Stimulated activated memory B cell treated with anti-CD40 and anti-IgM and Interleukin-4, amounts not matched to agents 10 μg/mL and 1 μg/mL and 100 μg/mL, for 72 hours (primary cell): ENCODE measurements around the gene CHKA.

ENCODE experiments used
- ATAC-seq: fragments of 150-1000 bp; cut with Tn5 transposase; 2 replicates; pipeline ENCODE4 v1.10.0; 2021
- H3K27ac Mint-ChIP-seq: one replicate; pipeline ENCODE4 v1.8.0; 2022; ENCODE audit warnings: mild to moderate bottlenecking, mixed read lengths
- H3K27me3 Mint-ChIP-seq: one replicate; pipeline ENCODE4 v1.8.0; 2022; ENCODE audit warnings: mixed read lengths
- H3K36me3 Mint-ChIP-seq: one replicate; pipeline ENCODE4 v1.8.0; 2022; ENCODE audit warnings: mixed read lengths
- H3K4me1 Mint-ChIP-seq: one replicate; pipeline ENCODE4 v1.8.0; 2022; ENCODE audit warnings: mixed read lengths
- H3K4me3 Mint-ChIP-seq: one replicate; pipeline ENCODE4 v1.8.0; 2022; ENCODE audit warnings: mild to moderate bottlenecking, moderate library complexity, mixed read lengths
- H3K9me3 Mint-ChIP-seq: one replicate; pipeline ENCODE4 v1.8.0; 2022; ENCODE audit warnings: mixed read lengths

The CHKA gene

GRCh38 chr11:68028802-68029545 is 92.2 kb downstream of the CHKA start:
- H3K27me3 Mint-ChIP-seq = no peaks in the 10 kb centered on the region
- ATAC-seq = no peak
- H3K4me1 Mint-ChIP-seq = peaks cover 39% of the 10 kb centered on the region
- H3K4me3 Mint-ChIP-seq = peak overlapping the region; percentile 88
- peak overlapping the region; percentile 93 for H3K27ac Mint-ChIP-seq
- no peaks in the 10 kb centered on the region for H3K9me3 Mint-ChIP-seq
- peaks cover 20% of the 10 kb centered on the region for H3K36me3 Mint-ChIP-seq

GRCh38 chr11:68027667-68028066 is 93.5 kb downstream of the CHKA start:
- no peak for ATAC-seq
- H3K27ac Mint-ChIP-seq = no peak overlapping the region

GRCh38 chr11:68026391-68027105 is 94.6 kb downstream of the CHKA start:
- Mint-ChIP-seq H3K4me1 (peaks cover 34% of the 10 kb centered on the region), H3K4me3 (no peak overlapping the region), H3K27ac (peak overlapping the region; percentile 56), H3K9me3 (no peaks in the 10 kb centered on the region), H3K36me3 (peaks cover 17% of the 10 kb centered on the region), H3K27me3 (no peaks in the 10 kb centered on the region)
- ATAC-seq = no peak

More at GRCh38 chr11:68027667-68028066, 93.5 kb downstream of the CHKA start:
- H3K9me3 Mint-ChIP-seq = no peaks in the 10 kb centered on the region
- H3K4me1 Mint-ChIP-seq = peaks cover 39% of the 10 kb centered on the region
- H3K27me3 Mint-ChIP-seq = no peaks in the 10 kb centered on the region
- H3K36me3 Mint-ChIP-seq = peaks cover 17% of the 10 kb centered on the region
- no peak overlapping the region for H3K4me3 Mint-ChIP-seq

GRCh38 chr11:68025047-68025446 is 96.1 kb downstream of the CHKA start:
- Mint-ChIP-seq H3K4me1 (peaks cover 26% of the 10 kb centered on the region), H3K9me3 (no peaks in the 10 kb centered on the region), H3K36me3 (peaks cover 17% of the 10 kb centered on the region), H3K27me3 (peaks cover 7% of the 10 kb centered on the region), H3K27ac (no peak overlapping the region), H3K4me3 (no peak overlapping the region)
- ATAC-seq = no peak

GRCh38 chr11:68024508-68024907 is 96.7 kb downstream of the CHKA start:
- H3K36me3 Mint-ChIP-seq = peaks cover 17% of the 10 kb centered on the region
- ATAC-seq = no peak
- peaks cover 12% of the 10 kb centered on the region for H3K27me3 Mint-ChIP-seq
- H3K4me1 Mint-ChIP-seq = peaks cover 21% of the 10 kb centered on the region
- no peaks in the 10 kb centered on the region for H3K9me3 Mint-ChIP-seq
- no peak overlapping the region for H3K27ac Mint-ChIP-seq
- no peak overlapping the region for H3K4me3 Mint-ChIP-seq

GRCh38 chr11:68022531-68022930 is 98.7 kb downstream of the CHKA start:
- H3K4me3 Mint-ChIP-seq = no peak overlapping the region
- peaks cover 11% of the 10 kb centered on the region for H3K4me1 Mint-ChIP-seq
- peaks cover 21% of the 10 kb centered on the region for H3K27me3 Mint-ChIP-seq

GRCh38 chr11:68021167-68021787 is 99.9 kb downstream of the CHKA start:
- Mint-ChIP-seq H3K4me1 (peaks cover 16% of the 10 kb centered on the region), H3K4me3 (no peak overlapping the region), H3K9me3 (no peaks in the 10 kb centered on the region), H3K27ac (no peak overlapping the region), H3K36me3 (peaks cover 17% of the 10 kb centered on the region), H3K27me3 (peaks cover 21% of the 10 kb centered on the region)
- ATAC-seq = no peak

More at GRCh38 chr11:68022531-68022930, 98.7 kb downstream of the CHKA start:
- no peaks in the 10 kb centered on the region for H3K9me3 Mint-ChIP-seq
- no peak overlapping the region for H3K27ac Mint-ChIP-seq
- ATAC-seq = no peak
- H3K36me3 Mint-ChIP-seq = peaks cover 17% of the 10 kb centered on the region

GRCh38 chr11:68020575-68020974 is 100.6 kb downstream of the CHKA start:
- Mint-ChIP-seq H3K27me3 (peaks cover 21% of the 10 kb centered on the region), H3K36me3 (peaks cover 11% of the 10 kb centered on the region), H3K9me3 (no peaks in the 10 kb centered on the region), H3K4me3 (no peak overlapping the region), H3K27ac (peak overlapping the region; percentile 29), H3K4me1 (peaks cover 16% of the 10 kb centered on the region)
- no peak for ATAC-seq

GRCh38 chr11:68019486-68019885 is 101.7 kb downstream of the CHKA start:
- Mint-ChIP-seq H3K4me3 (no peak overlapping the region), H3K27ac (no peak overlapping the region), H3K4me1 (peaks cover 11% of the 10 kb centered on the region), H3K36me3 (peaks cover under 1% of the 10 kb centered on the region), H3K27me3 (peaks cover 21% of the 10 kb centered on the region), H3K9me3 (no peaks in the 10 kb centered on the region)
- no peak for ATAC-seq

GRCh38 chr11:68018730-68019190 is 102.4 kb downstream of the CHKA start:
- ATAC-seq = no peak
- no peak overlapping the region for H3K4me3 Mint-ChIP-seq
- H3K9me3 Mint-ChIP-seq = no peaks in the 10 kb centered on the region
- H3K27ac Mint-ChIP-seq = no peak overlapping the region
- no peaks in the 10 kb centered on the region for H3K36me3 Mint-ChIP-seq
- H3K4me1 Mint-ChIP-seq = peaks cover 11% of the 10 kb centered on the region
- H3K27me3 Mint-ChIP-seq = peaks cover 21% of the 10 kb centered on the region

GRCh38 chr11:68017980-68018729 is 103.0 kb downstream of the CHKA start:
- H3K4me1 Mint-ChIP-seq = peaks cover 11% of the 10 kb centered on the region
- no peaks in the 10 kb centered on the region for H3K36me3 Mint-ChIP-seq
- no peak overlapping the region for H3K4me3 Mint-ChIP-seq
- ATAC-seq = no peak
- H3K27ac Mint-ChIP-seq = no peak overlapping the region
- H3K27me3 Mint-ChIP-seq = peaks cover 21% of the 10 kb centered on the region
- H3K9me3 Mint-ChIP-seq = no peaks in the 10 kb centered on the region

GRCh38 chr11:68016904-68017817 is 104.0 kb downstream of the CHKA start:
- H3K27me3 Mint-ChIP-seq = peaks cover 21% of the 10 kb centered on the region
- H3K4me1 Mint-ChIP-seq = peaks cover 11% of the 10 kb centered on the region
- H3K36me3 Mint-ChIP-seq = no peaks in the 10 kb centered on the region
- no peak overlapping the region for H3K27ac Mint-ChIP-seq
- no peaks in the 10 kb centered on the region for H3K9me3 Mint-ChIP-seq
- ATAC-seq = no peak
- no peak overlapping the region for H3K4me3 Mint-ChIP-seq

- Mint-ChIP-seq H3K27me3 (peaks cover 21% of the 10 kb centered on the region), H3K27ac (no peak overlapping the region), H3K9me3 (no peaks in the 10 kb centered on the region), H3K4me1 (peaks cover 11% of the 10 kb centered on the region), H3K36me3 (no peaks in the 10 kb centered on the region), H3K4me3 (no peak overlapping the region)
- no peak for ATAC-seq
Measured at GRCh38 chr11:68016161-68016903, 104.9 kb downstream of the CHKA start.
